ENCODE results near the gene CYREN. TPM values are rescaled to one million over a fixed set of nuclear protein-coding genes. Genes with fewer than 3 reads are reported as not detected.

The CYREN gene
- total RNA-seq, 4 donors from 2014 or later = 4.1 to 47.4 (median 27.7) TPM

DNA sequence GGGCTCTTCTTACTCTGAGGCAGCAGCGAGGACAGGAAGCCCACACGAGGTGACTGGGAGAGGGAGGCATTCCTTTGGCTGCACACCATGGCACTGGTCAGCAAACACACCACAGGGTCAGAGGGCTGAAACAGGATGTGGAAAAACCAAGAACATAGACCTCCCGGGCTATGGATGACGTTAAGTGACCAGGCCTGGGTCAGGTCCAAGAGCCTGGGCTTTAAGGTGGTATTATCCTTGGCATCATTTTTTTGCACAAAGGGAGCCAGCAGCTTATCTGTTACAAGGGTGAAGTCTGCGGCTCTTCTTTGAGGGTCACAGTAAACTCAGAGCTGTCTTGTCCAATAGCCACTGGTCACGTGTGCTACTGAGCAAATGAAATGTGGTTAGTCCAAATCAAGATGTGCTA is 33.8 kb upstream of the CYREN start:
- intact Hi-C loops (cut with DNase I; ENCODE audit: low total_unique reads) = no loop called here
- H3K27me3 ChIP-seq = no peaks in the 10 kb centered on the region
- H3K36me3 ChIP-seq = no peaks in the 10 kb centered on the region
- no peak for TF ChIP-seq POLR2A (IDR thresholded peaks at IDR 0.05)
- H3K27ac ChIP-seq = no peak overlapping the region
- no peaks in the 10 kb centered on the region for H3K9me3 ChIP-seq
- H3K4me1 ChIP-seq = no peaks in the 10 kb centered on the region
- DNase-seq = no peak
- no peak overlapping the region for H3K4me3 ChIP-seq

DNA sequence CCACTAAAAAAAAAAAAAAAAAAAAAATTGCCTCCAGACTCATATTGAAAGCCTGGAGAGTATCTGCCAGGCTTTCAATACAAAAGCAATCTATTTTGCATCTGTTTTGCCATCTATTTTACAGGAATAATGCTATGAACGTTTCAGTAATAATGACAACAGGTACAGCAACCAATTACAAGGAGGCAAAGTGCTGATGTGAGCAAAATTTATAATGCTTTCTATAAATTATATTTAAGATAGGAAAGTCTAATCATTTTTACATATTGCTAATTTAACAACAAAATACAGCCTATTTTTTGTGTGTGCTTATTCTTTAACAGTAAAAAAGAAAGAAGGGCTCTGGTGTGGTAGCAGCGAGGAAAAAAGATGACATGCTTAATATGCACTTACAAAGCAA is 30.8 kb upstream of the CYREN start:
- no peaks in the 10 kb centered on the region for H3K36me3 ChIP-seq
- no peaks in the 10 kb centered on the region for H3K4me1 ChIP-seq
- no peaks in the 10 kb centered on the region for H3K27me3 ChIP-seq
- no peaks in the 10 kb centered on the region for H3K9me3 ChIP-seq
- no peak for DNase-seq
- no peak overlapping the region for H3K4me3 ChIP-seq
- no peak for TF ChIP-seq POLR2A (IDR thresholded peaks at IDR 0.05)
- TF ChIP-seq, protein P1, sequence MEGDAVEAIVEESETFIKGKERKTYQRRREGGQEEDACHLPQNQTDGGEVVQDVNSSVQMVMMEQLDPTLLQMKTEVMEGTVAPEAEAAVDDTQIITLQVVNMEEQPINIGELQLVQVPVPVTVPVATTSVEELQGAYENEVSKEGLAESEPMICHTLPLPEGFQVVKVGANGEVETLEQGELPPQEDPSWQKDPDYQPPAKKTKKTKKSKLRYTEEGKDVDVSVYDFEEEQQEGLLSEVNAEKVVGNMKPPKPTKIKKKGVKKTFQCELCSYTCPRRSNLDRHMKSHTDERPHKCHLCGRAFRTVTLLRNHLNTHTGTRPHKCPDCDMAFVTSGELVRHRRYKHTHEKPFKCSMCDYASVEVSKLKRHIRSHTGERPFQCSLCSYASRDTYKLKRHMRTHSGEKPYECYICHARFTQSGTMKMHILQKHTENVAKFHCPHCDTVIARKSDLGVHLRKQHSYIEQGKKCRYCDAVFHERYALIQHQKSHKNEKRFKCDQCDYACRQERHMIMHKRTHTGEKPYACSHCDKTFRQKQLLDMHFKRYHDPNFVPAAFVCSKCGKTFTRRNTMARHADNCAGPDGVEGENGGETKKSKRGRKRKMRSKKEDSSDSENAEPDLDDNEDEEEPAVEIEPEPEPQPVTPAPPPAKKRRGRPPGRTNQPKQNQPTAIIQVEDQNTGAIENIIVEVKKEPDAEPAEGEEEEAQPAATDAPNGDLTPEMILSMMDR (IDR thresholded peaks at IDR 0.05) = no peak
- no peak overlapping the region for H3K27ac ChIP-seq
- intact Hi-C loops (cut with DNase I; ENCODE audit: low total_unique reads) = no loop called here

DNA sequence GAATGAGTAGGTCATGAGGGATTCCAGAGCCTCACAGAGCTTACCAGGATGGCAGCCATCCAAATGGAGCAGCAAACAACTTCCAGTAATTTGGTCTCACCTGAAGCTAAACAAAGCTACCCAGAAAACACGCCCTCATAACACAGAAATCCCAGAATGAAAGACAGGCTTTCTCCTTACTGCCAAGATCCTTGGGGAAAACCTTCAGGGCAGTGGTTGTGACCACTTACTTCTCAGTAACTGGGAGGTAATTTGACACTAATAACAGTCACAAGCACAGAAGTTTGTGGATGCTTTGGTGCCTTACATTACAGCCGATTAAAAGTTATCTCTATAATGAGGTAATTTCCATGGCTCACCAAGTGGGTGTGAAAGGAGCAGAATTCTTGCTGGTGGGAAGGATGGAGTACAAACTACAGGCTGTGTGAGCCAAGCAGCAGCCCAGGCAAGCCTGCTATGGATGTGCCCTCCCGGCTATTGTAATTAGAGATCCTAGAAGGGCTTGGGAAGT is 30.4 kb upstream of the CYREN start:
- Histone ChIP-seq H3K9me3 (no peaks in the 10 kb centered on the region), H3K27me3 (no peaks in the 10 kb centered on the region), H3K4me1 (no peaks in the 10 kb centered on the region), H3K27ac (no peak overlapping the region), H3K4me3 (no peak overlapping the region), H3K36me3 (no peaks in the 10 kb centered on the region)
- DNase-seq = no peak
- intact Hi-C loops (cut with DNase I; ENCODE audit: low total_unique reads) = no loop called here
- TF ChIP-seq, protein P1 (IDR thresholded peaks at IDR 0.05) = no peak
- TF ChIP-seq POLR2A (IDR thresholded peaks at IDR 0.05) = no peak

DNA sequence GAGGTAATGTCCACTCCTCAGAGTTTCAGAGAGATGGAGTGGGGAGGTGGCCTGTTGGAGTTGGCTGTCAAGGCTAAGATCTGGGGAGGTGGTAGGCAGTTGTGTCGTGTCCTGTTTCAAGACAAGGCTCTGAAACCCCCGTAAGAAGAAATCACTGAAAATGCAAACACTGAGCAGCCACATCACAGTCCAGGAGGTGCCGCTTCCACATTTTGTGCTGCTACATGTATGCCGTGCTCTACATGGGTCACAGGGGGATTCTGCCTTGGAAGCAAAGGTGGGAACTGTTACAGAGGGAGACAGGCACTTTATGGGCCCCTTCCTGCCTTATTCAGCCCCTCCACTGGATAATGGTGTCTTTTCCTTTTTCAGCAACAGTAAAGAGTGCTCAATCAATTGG is 28.9 kb upstream of the CYREN start:
- intact Hi-C loops (cut with DNase I; ENCODE audit: low total_unique reads) = no loop called here
- H3K4me1 ChIP-seq = no peaks in the 10 kb centered on the region

DNA sequence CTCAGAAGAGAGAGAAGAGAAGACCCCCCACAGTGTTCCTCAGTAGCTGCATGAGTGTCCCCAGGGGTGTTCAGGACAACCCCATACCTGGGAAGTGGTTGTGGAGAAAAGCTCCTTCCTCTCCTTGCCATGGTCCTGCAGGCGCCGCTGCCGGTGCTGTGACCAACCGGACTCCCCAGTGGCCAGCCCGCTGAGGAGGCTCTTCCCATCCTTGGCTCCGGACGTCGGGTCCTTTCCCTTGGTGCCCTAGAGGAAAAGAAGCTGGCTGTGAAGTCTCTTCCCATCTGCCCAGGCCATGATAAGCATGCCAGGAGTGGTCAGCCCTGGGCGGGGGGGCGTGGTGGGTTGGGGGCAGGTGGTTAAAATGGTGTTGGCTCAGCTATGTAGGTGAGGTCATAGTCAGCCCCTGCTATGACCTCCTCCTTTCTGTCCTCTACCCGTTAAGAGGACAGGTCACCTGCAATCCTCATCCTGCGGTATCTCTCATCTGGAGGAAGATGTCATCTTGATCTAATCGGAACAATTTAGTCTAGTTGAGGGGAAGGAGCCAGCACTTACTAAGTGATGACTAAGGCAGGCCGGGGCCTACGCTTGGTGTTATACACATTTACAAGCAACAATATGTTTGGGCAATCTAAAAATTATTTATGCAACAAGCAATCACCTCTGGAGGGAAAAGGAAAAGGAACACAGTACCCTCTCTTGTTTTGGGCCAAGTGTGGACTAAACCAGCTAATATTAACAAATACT is 27.6 kb upstream of the CYREN start:
- H3K36me3 ChIP-seq = no peaks in the 10 kb centered on the region

More for the DNA sequence above, 28.9 kb upstream of the CYREN start:
- H3K36me3 ChIP-seq = no peaks in the 10 kb centered on the region
- no peak overlapping the region for H3K27ac ChIP-seq
- TF ChIP-seq, protein P1 (IDR thresholded peaks at IDR 0.05) = no peak
- no peak for TF ChIP-seq POLR2A (IDR thresholded peaks at IDR 0.05)
- H3K9me3 ChIP-seq = no peaks in the 10 kb centered on the region
- no peaks in the 10 kb centered on the region for H3K27me3 ChIP-seq
- no peak for DNase-seq
- no peak overlapping the region for H3K4me3 ChIP-seq

More for the DNA sequence above, 27.6 kb upstream of the CYREN start:
- no peaks in the 10 kb centered on the region for H3K27me3 ChIP-seq
- H3K4me3 ChIP-seq = no peak overlapping the region
- no peak for DNase-seq
- TF ChIP-seq, protein P1 (IDR thresholded peaks at IDR 0.05) = no peak
- no peak for TF ChIP-seq POLR2A (IDR thresholded peaks at IDR 0.05)
- H3K4me1 ChIP-seq = no peaks in the 10 kb centered on the region
- H3K27ac ChIP-seq = no peak overlapping the region
- intact Hi-C loops (cut with DNase I; ENCODE audit: low total_unique reads) = no loop called here
- no peaks in the 10 kb centered on the region for H3K9me3 ChIP-seq
